Thyroid gland (tissue), 4 donors: Measurements from ENCODE around the gene SPOP. TPM values are rescaled to one million over a fixed set of nuclear protein-coding genes. Genes with fewer than 3 reads are reported as not detected.
A peak's percentile ranks its signal among the peaks of the same experiment; 100 is the strongest.

Source experiments
- DNase-seq, 2 donors: peaks; one replicate each; pipeline ENCODE4 v3.0.0-alpha.2; 2019
- H3K27ac ChIP-seq, 3 donors: fragments of 200-600 bp; sonication (generic); 1 replicate in 2 of 3; 2 replicates in 1 of 3; pipeline ENCODE4 v1.5.1; 2016 to 2019; ENCODE audit warnings: mild to moderate bottlenecking in 1 of 3, moderate library complexity in 1 of 3
- H3K27me3 ChIP-seq: fragments of 200-600 bp; sonication (generic); one replicate; pipeline ENCODE4 v1.5.1; 2019
- H3K36me3 ChIP-seq, 2 donors: fragments of 200-600 bp; sonication (generic); one replicate each; pipeline ENCODE4 v1.5.1; 2016 to 2019
- H3K4me1 ChIP-seq, 2 donors: fragments of 200-600 bp; sonication (generic); one replicate each; pipeline ENCODE4 v1.5.1; 2017 to 2019
- H3K4me3 ChIP-seq, 3 donors: fragments of 200-600 bp; sonication (generic); replicated peaks in 1 of 3; 1 replicate in 2 of 3; 2 replicates in 1 of 3; pipeline ENCODE4 v1.5.1; 2016; ENCODE audit warnings: mild to moderate bottlenecking in 1 of 3
- H3K9me3 ChIP-seq: fragments of 200-600 bp; sonication (generic); one replicate; pipeline ENCODE4 v1.5.1; 2017
- CTCF ChIP-seq, 6 experiments: fragments of 200-600 bp in 3 of 6; fragments of 450-650 bp in 3 of 6; sonication (generic) in 3 of 6; IDR thresholded peaks; one replicate each; pipeline ENCODE4 v1.5.1; 2016 to 2019; ENCODE audit warnings: antibody characterized with exemption in 6 of 6, mild to moderate bottlenecking in 2 of 6, inconsistent platforms in 1 of 6, moderate library complexity in 1 of 6
- POLR2A ChIP-seq, 2 donors: fragments of 450-650 bp; IDR thresholded peaks; one replicate each; pipeline ENCODE4 v1.6.1; 2017; ENCODE audit warnings: antibody characterized with exemption in 2 of 2, mild to moderate bottlenecking in 2 of 2, moderate library complexity in 1 of 2
- WGBS, 2 donors: methylation state at CpG; one replicate each; pipeline ENCODE4 v1.1.5; 2017; 5-methylcytosine and 5-hydroxymethylcytosine counted together
- intact Hi-C: fragments of 100-400 bp; cut with DNase I; formaldehyde crosslinking; loops from one replicate; pipeline ENCODE4 v1.15.1; 2023
- total RNA-seq, 4 donors: library from RNA; depleted of rRNA; stranded (reverse); fragments of >200 nt; gene quantifications; one replicate each; pipeline ENCODE4 v1.2.3, GENCODE V29; 2016

SPOP gene
- total RNA-seq, 4 donors from 2014 or later = 78.5 to 86.4 (median 81.6) TPM

DNA sequence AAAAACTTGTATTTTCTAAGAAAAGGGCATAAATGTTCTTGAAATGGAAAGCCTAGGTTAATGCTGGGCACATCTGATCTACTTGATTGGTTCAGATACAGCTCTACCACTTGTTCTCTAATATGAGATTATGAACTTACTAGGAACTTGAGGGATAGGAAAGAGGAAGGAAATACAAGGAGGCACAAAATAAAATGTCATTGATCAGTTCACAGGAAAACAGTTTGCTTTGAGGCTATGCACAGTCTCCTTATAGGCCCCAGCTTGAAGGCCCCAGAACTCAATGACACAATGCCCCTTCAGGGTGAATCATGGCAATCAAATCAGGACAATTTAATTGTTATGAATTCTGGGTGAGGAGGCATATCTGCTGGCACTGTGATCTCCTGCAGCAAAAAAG, 75.1 kb downstream of the SPOP start:
- Histone ChIP-seq H3K4me3 (no peak overlapping the region), H3K4me1 (peaks cover 12 to 27% of the 10 kb centered on the region in 2 donors), H3K36me3 (peaks cover 30 to 47% of the 10 kb centered on the region in 2 donors), H3K27me3 (no peaks in the 10 kb centered on the region), H3K27ac (peak overlapping the region in 2 of 3 donors; percentile 37 to 41), H3K9me3 (no peaks in the 10 kb centered on the region)
- intact Hi-C loops = no loop called here
- TF ChIP-seq CTCF (IDR thresholded peaks at IDR 0.05) (no peak), POLR2A (IDR thresholded peaks at IDR 0.05) (no peak)
- DNase-seq = no peak

DNA sequence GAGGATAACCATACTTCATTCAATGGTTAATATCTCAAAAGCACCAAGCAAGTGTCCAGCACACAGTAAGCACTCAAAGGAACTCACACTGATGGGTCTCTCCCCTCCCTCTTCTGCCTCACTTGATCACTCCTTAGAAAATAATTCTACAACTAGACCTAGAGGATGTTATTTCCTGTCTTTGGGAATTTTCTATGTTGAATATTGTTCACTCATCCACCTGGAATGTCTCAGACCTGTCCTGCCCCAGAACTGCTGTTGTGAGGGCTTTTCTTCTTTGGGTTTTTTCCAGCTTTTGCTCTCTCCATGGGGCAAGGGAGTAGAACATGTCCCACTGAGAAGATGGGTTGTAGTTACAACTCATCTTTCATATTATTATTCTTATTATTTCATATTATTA, 76.9 kb downstream of the SPOP start:
- no peaks in the 10 kb centered on the region for H3K9me3 ChIP-seq
- no peaks in the 10 kb centered on the region for H3K27me3 ChIP-seq
- no peak overlapping the region for H3K4me3 ChIP-seq
- no peak overlapping the region for H3K27ac ChIP-seq
- intact Hi-C loops = no loop called here
- H3K36me3 ChIP-seq = peaks cover 22 to 49% of the 10 kb centered on the region in 2 donors
- H3K4me1 ChIP-seq = peaks cover 12 to 27% of the 10 kb centered on the region in 2 donors
- no peak for DNase-seq
- TF ChIP-seq POLR2A (IDR thresholded peaks at IDR 0.05) = no peak
- no peak for TF ChIP-seq CTCF (IDR thresholded peaks at IDR 0.05)

GRCh38 chr17:49598918-49599317, 79.0 kb downstream of the SPOP start:
- Histone ChIP-seq H3K27me3 (no peaks in the 10 kb centered on the region), H3K36me3 (peaks cover 12 to 42% of the 10 kb centered on the region in 2 donors), H3K27ac (no peak overlapping the region), H3K9me3 (no peaks in the 10 kb centered on the region), H3K4me3 (no peak overlapping the region), H3K4me1 (peaks cover 11 to 20% of the 10 kb centered on the region in 2 donors)
- intact Hi-C loops = no loop called here
- no peak for DNase-seq
- 87 to 93% methylated on average over 3 of the region's 3 CpGs for WGBS, 2 donors
- TF ChIP-seq POLR2A (IDR thresholded peaks at IDR 0.05) = no peak
- no peak for TF ChIP-seq CTCF (IDR thresholded peaks at IDR 0.05)

DNA sequence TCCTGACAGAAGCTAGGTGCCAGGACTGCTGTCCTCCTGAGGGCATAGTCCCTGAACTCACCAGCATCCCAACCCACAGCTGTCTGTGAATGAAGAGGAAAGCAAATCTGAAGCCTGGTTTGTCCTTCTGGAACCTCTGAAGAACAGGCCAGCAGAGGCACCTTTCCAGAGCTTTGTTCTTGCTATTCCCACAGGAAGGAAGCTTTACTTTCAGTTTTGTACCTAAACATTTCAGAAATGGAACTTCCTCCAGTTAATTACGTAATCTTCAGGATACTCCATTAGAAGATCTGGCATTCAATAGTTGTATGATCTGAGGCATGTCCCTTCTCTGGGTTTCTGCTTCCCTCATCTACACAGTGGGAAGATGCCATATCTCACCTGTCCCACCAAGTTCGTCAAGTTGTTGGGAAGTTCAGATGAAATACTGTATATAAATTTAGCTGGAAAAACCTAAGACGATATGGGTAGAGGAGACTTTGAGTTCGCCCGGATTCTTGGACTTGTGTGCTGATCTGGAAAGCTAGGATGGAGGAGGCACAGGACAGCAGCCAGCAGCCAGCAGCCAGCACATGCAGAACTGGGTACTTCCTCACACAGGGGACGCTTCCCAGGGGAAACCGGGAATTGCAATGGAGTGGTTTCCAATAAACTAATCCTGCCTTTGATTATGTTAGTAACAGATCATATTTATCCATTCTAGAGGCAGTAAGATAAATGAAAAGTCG, 79.8 kb downstream of the SPOP start:
- 81 to 82% methylated on average over 8 of the region's 8 CpGs for WGBS, 2 donors
- Histone ChIP-seq H3K4me3 (no peak overlapping the region), H3K36me3 (peaks cover 12 to 46% of the 10 kb centered on the region in 2 donors), H3K4me1 (peaks cover 3 to 12% of the 10 kb centered on the region in 2 donors), H3K27ac (no peak overlapping the region), H3K27me3 (no peaks in the 10 kb centered on the region), H3K9me3 (no peaks in the 10 kb centered on the region)
- TF ChIP-seq CTCF (IDR thresholded peaks at IDR 0.05) = no peak
- TF ChIP-seq POLR2A (IDR thresholded peaks at IDR 0.05) = no peak
- intact Hi-C loops = no loop called here
- no peak for DNase-seq

- intact Hi-C loops = no loop called here
- Histone ChIP-seq H3K27ac (no peak overlapping the region), H3K4me1 (peaks cover 0 to 5% of the 10 kb centered on the region in 2 donors), H3K4me3 (no peak overlapping the region), H3K27me3 (no peaks in the 10 kb centered on the region), H3K36me3 (peaks cover 12 to 46% of the 10 kb centered on the region in 2 donors), H3K9me3 (no peaks in the 10 kb centered on the region)
- no peak for DNase-seq
- TF ChIP-seq CTCF (IDR thresholded peaks at IDR 0.05) (no peak), POLR2A (IDR thresholded peaks at IDR 0.05) (no peak)
- WGBS, 2 donors = 91% methylated on average over 4 of the region's 4 CpGs
Observed at GRCh38 chr17:49597436-49597835, 80.5 kb downstream of the SPOP start.
